ENCODE data around the gene RLBP1.

DNA sequence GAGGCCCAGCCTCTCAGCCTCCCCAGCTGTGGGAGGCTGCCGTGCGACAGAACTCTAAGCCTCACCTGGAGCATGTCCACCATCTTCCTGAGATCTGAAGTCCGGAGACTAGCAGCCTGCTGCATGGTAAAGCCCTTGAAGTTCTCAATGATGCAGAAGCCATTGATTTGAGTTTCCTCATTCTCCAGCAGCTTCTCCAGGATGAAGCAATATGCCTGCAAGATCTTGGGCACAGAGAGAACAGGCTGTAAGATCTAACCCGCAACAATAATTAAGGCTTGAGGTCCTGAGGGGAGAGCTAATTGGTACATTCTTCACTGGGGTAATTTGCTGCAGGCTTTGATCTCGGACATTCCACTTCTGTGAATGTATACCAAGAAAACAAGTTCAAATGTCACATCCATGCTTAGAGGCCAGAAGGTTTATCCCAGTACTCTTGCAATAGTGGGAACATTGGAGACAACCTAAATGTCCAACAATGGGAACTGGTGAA, 9.7 kb downstream of the RLBP1 start:
- TF ChIP-seq, protein P1, sequence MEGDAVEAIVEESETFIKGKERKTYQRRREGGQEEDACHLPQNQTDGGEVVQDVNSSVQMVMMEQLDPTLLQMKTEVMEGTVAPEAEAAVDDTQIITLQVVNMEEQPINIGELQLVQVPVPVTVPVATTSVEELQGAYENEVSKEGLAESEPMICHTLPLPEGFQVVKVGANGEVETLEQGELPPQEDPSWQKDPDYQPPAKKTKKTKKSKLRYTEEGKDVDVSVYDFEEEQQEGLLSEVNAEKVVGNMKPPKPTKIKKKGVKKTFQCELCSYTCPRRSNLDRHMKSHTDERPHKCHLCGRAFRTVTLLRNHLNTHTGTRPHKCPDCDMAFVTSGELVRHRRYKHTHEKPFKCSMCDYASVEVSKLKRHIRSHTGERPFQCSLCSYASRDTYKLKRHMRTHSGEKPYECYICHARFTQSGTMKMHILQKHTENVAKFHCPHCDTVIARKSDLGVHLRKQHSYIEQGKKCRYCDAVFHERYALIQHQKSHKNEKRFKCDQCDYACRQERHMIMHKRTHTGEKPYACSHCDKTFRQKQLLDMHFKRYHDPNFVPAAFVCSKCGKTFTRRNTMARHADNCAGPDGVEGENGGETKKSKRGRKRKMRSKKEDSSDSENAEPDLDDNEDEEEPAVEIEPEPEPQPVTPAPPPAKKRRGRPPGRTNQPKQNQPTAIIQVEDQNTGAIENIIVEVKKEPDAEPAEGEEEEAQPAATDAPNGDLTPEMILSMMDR (IDR thresholded peaks at IDR 0.05 in 8 of 11, conservative IDR thresholded peaks at IDR 0.05 in 3 of 11) = no peak
- TF ChIP-seq POLR2A (IDR thresholded peaks at IDR 0.05) (no peak), POLR2AphosphoS5 (IDR thresholded peaks at IDR 0.05) (no peak)
